ENCODE results near the gene PPFIA3.
"Not testable (repeated sequence)": the region's sequence is repeated elsewhere in the genome, so short reads cannot be mapped to it uniquely, and the experiment has no call there.

DNA sequence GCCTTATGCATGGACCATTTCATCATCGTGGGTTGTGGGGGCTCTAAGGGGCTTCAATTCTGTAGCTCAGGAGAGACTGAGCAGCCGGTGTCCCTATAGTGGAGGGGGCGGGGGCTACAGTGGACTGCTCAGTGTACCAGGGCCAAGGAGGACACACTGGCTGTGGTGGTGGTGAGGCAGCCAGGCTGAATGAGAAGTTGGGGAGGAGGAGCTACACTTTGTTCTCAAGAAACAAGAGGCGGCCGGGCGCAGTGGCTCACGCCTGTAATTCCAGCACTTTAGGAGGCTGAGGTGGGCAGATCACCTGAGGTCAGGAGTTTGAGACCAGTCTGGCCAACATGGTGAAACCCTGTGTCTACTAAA is 27.0 kb downstream of the PPFIA3 start:
- TF ChIP-seq, protein P1, sequence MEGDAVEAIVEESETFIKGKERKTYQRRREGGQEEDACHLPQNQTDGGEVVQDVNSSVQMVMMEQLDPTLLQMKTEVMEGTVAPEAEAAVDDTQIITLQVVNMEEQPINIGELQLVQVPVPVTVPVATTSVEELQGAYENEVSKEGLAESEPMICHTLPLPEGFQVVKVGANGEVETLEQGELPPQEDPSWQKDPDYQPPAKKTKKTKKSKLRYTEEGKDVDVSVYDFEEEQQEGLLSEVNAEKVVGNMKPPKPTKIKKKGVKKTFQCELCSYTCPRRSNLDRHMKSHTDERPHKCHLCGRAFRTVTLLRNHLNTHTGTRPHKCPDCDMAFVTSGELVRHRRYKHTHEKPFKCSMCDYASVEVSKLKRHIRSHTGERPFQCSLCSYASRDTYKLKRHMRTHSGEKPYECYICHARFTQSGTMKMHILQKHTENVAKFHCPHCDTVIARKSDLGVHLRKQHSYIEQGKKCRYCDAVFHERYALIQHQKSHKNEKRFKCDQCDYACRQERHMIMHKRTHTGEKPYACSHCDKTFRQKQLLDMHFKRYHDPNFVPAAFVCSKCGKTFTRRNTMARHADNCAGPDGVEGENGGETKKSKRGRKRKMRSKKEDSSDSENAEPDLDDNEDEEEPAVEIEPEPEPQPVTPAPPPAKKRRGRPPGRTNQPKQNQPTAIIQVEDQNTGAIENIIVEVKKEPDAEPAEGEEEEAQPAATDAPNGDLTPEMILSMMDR (IDR thresholded peaks at IDR 0.05; ENCODE audit: low read depth, low read length, missing input control): not testable (repeated sequence)
- not testable (repeated sequence) for TF ChIP-seq REST (IDR thresholded peaks at IDR 0.05); EGR1 (IDR thresholded peaks at IDR 0.05; ENCODE audit: low read depth in 2 of 2); HNF4A (conservative IDR thresholded peaks at IDR 0.05); FOXA1 (IDR thresholded peaks at IDR 0.05); GABPA (IDR thresholded peaks at IDR 0.05 in 1 of 2, conservative IDR thresholded peaks at IDR 0.05 in 1 of 2); YY1 (IDR thresholded peaks at IDR 0.05); NR2F2 (IDR thresholded peaks at IDR 0.05); RAD21 (IDR thresholded peaks at IDR 0.05); TAF1 (conservative IDR thresholded peaks at IDR 0.05); JUND (IDR thresholded peaks at IDR 0.05)
- TF ChIP-seq, protein P2, sequence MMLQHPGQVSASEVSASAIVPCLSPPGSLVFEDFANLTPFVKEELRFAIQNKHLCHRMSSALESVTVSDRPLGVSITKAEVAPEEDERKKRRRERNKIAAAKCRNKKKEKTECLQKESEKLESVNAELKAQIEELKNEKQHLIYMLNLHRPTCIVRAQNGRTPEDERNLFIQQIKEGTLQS (IDR thresholded peaks at IDR 0.05): not testable (repeated sequence)
- TF ChIP-seq, protein P3, sequence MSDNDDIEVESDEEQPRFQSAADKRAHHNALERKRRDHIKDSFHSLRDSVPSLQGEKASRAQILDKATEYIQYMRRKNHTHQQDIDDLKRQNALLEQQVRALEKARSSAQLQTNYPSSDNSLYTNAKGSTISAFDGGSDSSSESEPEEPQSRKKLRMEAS (IDR thresholded peaks at IDR 0.05): not testable (repeated sequence)
- TF ChIP-seq, protein P4, sequence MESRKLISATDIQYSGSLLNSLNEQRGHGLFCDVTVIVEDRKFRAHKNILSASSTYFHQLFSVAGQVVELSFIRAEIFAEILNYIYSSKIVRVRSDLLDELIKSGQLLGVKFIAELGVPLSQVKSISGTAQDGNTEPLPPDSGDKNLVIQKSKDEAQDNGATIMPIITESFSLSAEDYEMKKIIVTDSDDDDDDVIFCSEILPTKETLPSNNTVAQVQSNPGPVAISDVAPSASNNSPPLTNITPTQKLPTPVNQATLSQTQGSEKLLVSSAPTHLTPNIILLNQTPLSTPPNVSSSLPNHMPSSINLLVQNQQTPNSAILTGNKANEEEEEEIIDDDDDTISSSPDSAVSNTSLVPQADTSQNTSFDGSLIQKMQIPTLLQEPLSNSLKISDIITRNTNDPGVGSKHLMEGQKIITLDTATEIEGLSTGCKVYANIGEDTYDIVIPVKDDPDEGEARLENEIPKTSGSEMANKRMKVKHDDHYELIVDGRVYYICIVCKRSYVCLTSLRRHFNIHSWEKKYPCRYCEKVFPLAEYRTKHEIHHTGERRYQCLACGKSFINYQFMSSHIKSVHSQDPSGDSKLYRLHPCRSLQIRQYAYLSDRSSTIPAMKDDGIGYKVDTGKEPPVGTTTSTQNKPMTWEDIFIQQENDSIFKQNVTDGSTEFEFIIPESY (IDR thresholded peaks at IDR 0.05): not testable (repeated sequence)

Measured in liver (tissue), 3 donors.